Activated CD4-positive, alpha-beta T cell treated with anti-CD3 and anti-CD28 coated beads, Interleukin-2, amount 50 U/mL, for 4 hours (primary cell): Measurements from ENCODE around the gene CBFA2T2.
A peak's percentile ranks its signal among the peaks of the same experiment; 100 is the strongest.

ENCODE experiments used
- DNase-seq, 2 experiments: peaks; one replicate each; pipeline ENCODE4 v3.0.0-alpha.2; 2020

The CBFA2T2 gene

GRCh38 chr20:33669873-33670640 lies 180.2 kb downstream of the CBFA2T2 start:
- no peak for DNase-seq

GRCh38 chr20:33670715-33671499 lies 181.0 kb downstream of the CBFA2T2 start:
- no peak for DNase-seq

- no peak for DNase-seq
Observed at GRCh38 chr20:33671573-33672288, 181.8 kb downstream of the CBFA2T2 start.

- DNase-seq: no peak
Observed at GRCh38 chr20:33672426-33673113, 182.7 kb downstream of the CBFA2T2 start.

GRCh38 chr20:33673114-33673409 lies 183.2 kb downstream of the CBFA2T2 start:
- no peak for DNase-seq

- DNase-seq: no peak
Observed at GRCh38 chr20:33673410-33674293, 183.8 kb downstream of the CBFA2T2 start.

- DNase-seq: peak in 1 of 2 experiments; percentile 23
Observed at GRCh38 chr20:33674294-33675135, 184.6 kb downstream of the CBFA2T2 start, which contains the start of gene NECAB3. Gene NECAB3, minus strand, starts transcription at chr20:33674428. Its CDS starts 76 bp downstream, at chr20:33674352.

GRCh38 chr20:33675136-33675959 lies 185.5 kb downstream of the CBFA2T2 start:
- DNase-seq: no peak

- DNase-seq: no peak
Observed at GRCh38 chr20:33676121-33676520, 186.2 kb downstream of the CBFA2T2 start.

GRCh38 chr20:33676652-33677645 lies 187.1 kb downstream of the CBFA2T2 start:
- DNase-seq: no peak

GRCh38 chr20:33677991-33678702 lies 188.3 kb downstream of the CBFA2T2 start:
- DNase-seq: no peak

- DNase-seq: peak in 1 of 2 experiments; percentile 12
Observed at GRCh38 chr20:33679758-33680485, 190.0 kb downstream of the CBFA2T2 start.

- no peak for DNase-seq
Observed at GRCh38 chr20:33680686-33681085, 190.8 kb downstream of the CBFA2T2 start.

GRCh38 chr20:33681288-33681687 lies 191.4 kb downstream of the CBFA2T2 start:
- DNase-seq: no peak

- no peak for DNase-seq
Observed at GRCh38 chr20:33681728-33682353, 191.9 kb downstream of the CBFA2T2 start.

GRCh38 chr20:33684533-33685327 lies 194.8 kb downstream of the CBFA2T2 start:
- no peak for DNase-seq
